NCI-H526 treated with DMSO at 0.1 percent for 48 hours (cell line): ENCODE data around the gene RAB8B.

ENCODE experiments used
- DNase-seq: peaks from one replicate; lab custom pipeline; 2025; lab: John Stamatoyannopoulos, UW

Gene RAB8B

GRCh38 chr15:63313825-63314224 is 124.4 kb downstream of the RAB8B start:
- DNase-seq: no peak

- DNase-seq: no peak
Measured at GRCh38 chr15:63314409-63314808, 125.0 kb downstream of the RAB8B start.
